GM12891 (cell line): ENCODE results near the gene ZNF879.

Experiments used
- POLR2A ChIP-seq: IDR thresholded peaks from 2 replicates; pipeline ENCODE4 v1.6.1; 2011; ENCODE audit warnings: low read depth, low read length, control low read depth
- POLR2AphosphoS5 ChIP-seq: IDR thresholded peaks from 2 replicates; pipeline ENCODE4 v1.6.1; 2011; ENCODE audit warnings: low read depth, low read length, control low read depth
- POU2F2 ChIP-seq: IDR thresholded peaks from 2 replicates; pipeline ENCODE4 v1.6.1; 2011; ENCODE audit warnings: low read depth, mild to moderate bottlenecking, control low read depth, low read length, moderate library complexity
- SPI1 ChIP-seq: IDR thresholded peaks from 2 replicates; pipeline ENCODE4 v1.6.1; 2011; ENCODE audit warnings: low read depth, low read length, control low read depth
- TAF1 ChIP-seq: IDR thresholded peaks from 2 replicates; pipeline ENCODE4 v1.6.1; 2011; ENCODE audit warnings: low read depth, low read length, control low read depth

- no peak for TF ChIP-seq POLR2AphosphoS5
- TF ChIP-seq POLR2A: no peak
- TF ChIP-seq TAF1: no peak
- no peak for TF ChIP-seq POU2F2
- TF ChIP-seq SPI1: no peak
These were observed 34.3 kb upstream of the ZNF879 start for GRCh38 chr5:178989311-178989710.
